ENCODE results near the gene COL6A1.

DNA sequence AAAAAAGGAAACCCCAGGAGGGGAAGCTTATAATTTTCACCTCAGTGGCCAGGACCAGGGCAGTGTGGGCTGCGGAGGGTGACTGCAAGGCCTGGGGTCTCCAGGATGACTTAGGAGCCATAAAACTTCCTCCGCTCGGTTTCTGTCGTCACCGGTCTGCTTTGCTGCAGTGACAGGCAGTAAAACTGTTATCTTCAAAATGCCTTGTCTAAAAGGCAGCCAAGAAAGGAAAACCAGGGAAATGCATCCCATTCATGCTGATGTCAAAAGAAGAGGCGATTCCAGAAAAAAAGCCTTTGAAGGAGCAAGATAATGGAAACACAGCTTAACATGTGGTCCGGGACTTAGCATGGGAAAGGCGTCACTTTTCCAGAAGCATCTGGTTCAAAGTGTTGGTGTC lies 42.0 kb downstream of the COL6A1 start:
- TF ChIP-seq CTCF (IDR thresholded peaks at IDR 0.05; ENCODE audit: low read depth, low read length) (no peak), EZH2phosphoT487 (IDR thresholded peaks at IDR 0.05; ENCODE audit: low read depth) (no peak)

Measured in OCI-LY3 (cell line).